ENCODE measurements around the gene ABTB1.

Gene ABTB1

DNA sequence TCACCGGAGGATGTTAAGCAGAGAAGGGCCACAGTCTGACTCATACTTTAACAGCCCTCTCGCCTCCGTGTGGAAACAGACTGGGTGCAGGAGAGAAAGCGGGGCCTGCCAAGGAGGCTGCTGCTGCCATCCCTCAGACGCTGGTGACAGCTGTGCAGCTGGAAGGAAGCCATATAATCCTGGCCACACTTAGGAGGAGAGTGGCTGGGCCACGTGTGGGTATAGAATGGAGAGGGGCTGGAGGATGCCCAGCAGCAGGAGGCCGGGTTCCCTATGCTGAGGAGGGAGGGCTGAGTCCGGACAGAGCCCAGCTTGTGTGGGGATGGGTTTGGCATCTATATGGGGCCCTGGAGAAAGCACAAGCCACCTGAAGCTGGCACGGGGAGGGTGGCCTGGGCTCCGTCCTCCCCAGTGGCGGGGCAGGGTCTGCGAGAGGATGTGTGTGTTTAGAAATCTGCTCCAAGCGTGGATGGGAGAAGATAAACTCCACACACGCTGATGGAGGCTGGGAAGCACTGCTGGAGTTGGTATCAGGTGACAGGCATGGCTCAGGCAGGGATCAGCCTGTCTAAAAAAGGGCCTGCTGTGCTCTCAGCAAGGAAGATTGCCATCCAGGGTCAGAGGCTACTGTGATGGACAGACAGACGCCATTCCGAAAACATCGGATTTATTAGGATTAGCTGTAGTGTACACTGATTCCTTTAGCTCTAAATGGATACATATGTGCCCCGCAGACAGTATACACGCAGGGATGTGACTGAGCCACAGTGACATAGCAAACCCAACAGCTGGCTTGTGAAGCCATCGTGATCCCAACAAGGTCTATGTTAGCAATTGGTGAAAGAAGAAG is 15.9 kb downstream of the ABTB1 start:
- H3K9me3 ChIP-seq, result no peaks in the 10 kb centered on the region
- H3K4me1 ChIP-seq, result no peaks in the 10 kb centered on the region
- H3K27me3 ChIP-seq, result no peaks in the 10 kb centered on the region
- no peak for TF ChIP-seq CTCF (IDR thresholded peaks at IDR 0.05; ENCODE audit: low read depth, low read length)
- H3K36me3 ChIP-seq, result no peaks in the 10 kb centered on the region
- H3K4me3 ChIP-seq (ENCODE audit: low read depth, low read length), result no peak overlapping the region
- no peak for DNase-seq

- DNase-seq, result peak; percentile 2
- H3K4me3 ChIP-seq (ENCODE audit: low read depth, low read length), result no peak overlapping the region
- no peak for TF ChIP-seq CTCF (IDR thresholded peaks at IDR 0.05; ENCODE audit: low read depth, low read length)
Measured at GRCh38 chr3:127689266-127689860, 16.6 kb downstream of the ABTB1 start.

DNA sequence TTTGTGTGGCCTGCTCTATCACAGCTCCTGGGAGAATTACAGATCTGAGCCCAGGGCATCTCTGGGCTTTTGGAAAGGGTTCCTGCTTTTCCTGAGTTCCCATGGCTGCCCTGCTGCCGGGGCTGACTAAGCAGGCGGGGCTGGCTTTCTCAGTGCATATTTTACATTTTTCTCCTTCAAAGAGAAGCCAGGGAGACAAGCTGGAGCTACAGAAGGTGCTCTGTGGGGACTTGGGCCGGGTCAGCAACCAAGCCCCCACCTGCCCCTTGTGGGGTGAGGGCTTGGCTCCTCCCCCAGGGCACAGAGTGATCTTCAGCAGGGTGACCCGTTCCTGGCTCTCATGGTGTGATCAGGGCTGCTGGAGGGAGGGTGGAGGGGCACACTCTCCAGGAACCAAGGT is 17.4 kb downstream of the ABTB1 start:
- no peaks in the 10 kb centered on the region for H3K36me3 ChIP-seq

More at GRCh38 chr3:127689266-127689860, 16.6 kb downstream of the ABTB1 start:
- no peaks in the 10 kb centered on the region for H3K4me1 ChIP-seq
- no peaks in the 10 kb centered on the region for H3K9me3 ChIP-seq
- no peaks in the 10 kb centered on the region for H3K27me3 ChIP-seq
- no peaks in the 10 kb centered on the region for H3K36me3 ChIP-seq

GRCh38 chr3:127690823-127691452 is 18.2 kb downstream of the ABTB1 start:
- TF ChIP-seq CTCF (IDR thresholded peaks at IDR 0.05; ENCODE audit: low read depth, low read length), result peak; percentile 83
- no peaks in the 10 kb centered on the region for H3K27me3 ChIP-seq
- H3K4me1 ChIP-seq, result no peaks in the 10 kb centered on the region
- DNase-seq, result peak; percentile 73
- H3K36me3 ChIP-seq, result no peaks in the 10 kb centered on the region
- no peaks in the 10 kb centered on the region for H3K9me3 ChIP-seq
- H3K4me3 ChIP-seq (ENCODE audit: low read depth, low read length), result no peak overlapping the region

More for the DNA sequence above, 17.4 kb downstream of the ABTB1 start:
- Histone ChIP-seq H3K4me3 (ENCODE audit: low read depth, low read length) (no peak overlapping the region), H3K4me1 (no peaks in the 10 kb centered on the region), H3K27me3 (no peaks in the 10 kb centered on the region), H3K9me3 (no peaks in the 10 kb centered on the region)
- peak; percentile 3 for DNase-seq
- no peak for TF ChIP-seq CTCF (IDR thresholded peaks at IDR 0.05; ENCODE audit: low read depth, low read length)

DNA sequence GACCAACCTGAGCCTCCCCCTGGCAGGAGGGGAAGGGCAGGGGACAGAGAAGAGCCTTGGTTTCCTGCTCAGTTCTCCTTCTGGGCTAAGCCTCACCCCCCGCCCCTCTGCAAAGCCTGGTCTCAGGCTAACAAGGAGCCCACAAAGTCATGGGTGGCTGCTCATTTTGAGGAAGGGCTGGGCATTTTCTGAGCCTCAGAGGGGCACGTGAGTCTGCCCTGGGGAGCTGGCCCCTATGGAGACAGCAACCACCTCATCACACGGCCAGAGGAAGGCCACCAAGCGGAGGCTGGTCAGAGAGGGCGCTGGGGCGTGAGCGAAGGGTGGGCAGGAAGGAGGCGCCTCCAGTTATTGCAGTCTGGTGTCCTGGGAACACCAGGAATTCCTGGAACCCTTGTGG is 18.7 kb downstream of the ABTB1 start:
- no peaks in the 10 kb centered on the region for H3K9me3 ChIP-seq
- H3K4me1 ChIP-seq, result peaks cover 2% of the 10 kb centered on the region
- no peaks in the 10 kb centered on the region for H3K36me3 ChIP-seq
- peak; percentile 4 for DNase-seq
- TF ChIP-seq CTCF (IDR thresholded peaks at IDR 0.05; ENCODE audit: low read depth, low read length), result no peak
- H3K4me3 ChIP-seq (ENCODE audit: low read depth, low read length), result no peak overlapping the region
- H3K27me3 ChIP-seq, result no peaks in the 10 kb centered on the region
